Measurements from ENCODE around the gene RRP15. TPM values are rescaled to one million over a fixed set of nuclear protein-coding genes. Genes with fewer than 3 reads are reported as not detected.

Gene RRP15
- total and polyA plus RNA-seq, 2 of the 8 experiments (the other 6 are each of a cell fraction or from before 2014, with no cell fraction given), result 3.7 to 52.8 TPM

DNA sequence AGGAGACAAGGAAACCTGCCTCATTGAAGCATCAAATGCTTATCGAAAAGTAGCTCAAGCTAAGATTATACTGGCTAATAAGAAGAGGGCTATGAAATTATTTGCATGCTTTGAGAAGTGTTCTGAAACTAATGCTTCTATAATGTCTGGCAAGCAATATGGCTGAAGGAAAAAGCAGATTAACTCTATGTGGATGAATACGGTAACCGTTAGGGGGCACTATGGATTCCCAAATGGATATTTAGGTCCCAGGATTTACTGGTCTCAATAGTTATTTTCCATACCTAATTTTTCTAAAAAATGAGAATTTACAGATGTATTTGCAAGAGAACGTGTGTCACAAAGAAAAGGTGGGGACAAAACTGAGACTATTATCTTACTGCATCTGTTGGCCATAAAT is 34.6 kb upstream of the RRP15 start:
- H4K5ac ChIP-seq (ENCODE audit: insufficient read length, low read depth, low read length), result no peak overlapping the region
- no peak overlapping the region for H2BK15ac ChIP-seq (ENCODE audit: low read length)
- no peaks in the 10 kb centered on the region for H4K20me1 ChIP-seq (replicated peaks in 1 of 2; ENCODE audit: control insufficient read depth in 1 of 2, insufficient read depth in 2 of 2, low read length in 2 of 2)
- no peak for FAIRE-seq
- no peak overlapping the region for H3K9ac ChIP-seq (replicated peaks in 1 of 4; ENCODE audit: extremely low read depth in 1 of 4, low read depth in 3 of 4, low read length in 3 of 4)
- no peak overlapping the region for H2BK20ac ChIP-seq (ENCODE audit: low read length)
- H3K4me1 ChIP-seq (replicated peaks in 1 of 4; ENCODE audit: control insufficient read depth in 3 of 4, insufficient read depth in 4 of 4, low read length in 3 of 4), result peaks cover 0 to 5% (median 2%) of the 10 kb centered on the region in 4 experiments; a peak in 2 of 7 replicates
- H3K18ac ChIP-seq (ENCODE audit: extremely low read depth, low read length), result no peak overlapping the region
- no peaks in the 10 kb centered on the region for H3K36me3 ChIP-seq (ENCODE audit: control insufficient read depth in 2 of 4, insufficient read depth in 4 of 4, low read length in 3 of 4)
- H4K91ac ChIP-seq (replicated peaks; ENCODE audit: insufficient read length, low read length), result no peak overlapping the region
- no peak overlapping the region for H3K27ac ChIP-seq (ENCODE audit: low read depth, low read length)
- no peak overlapping the region for H3K4me2 ChIP-seq (ENCODE audit: insufficient read depth in 1 of 2, low read depth in 2 of 2, low read length in 2 of 2)
- H2AFZ ChIP-seq (ENCODE audit: low read length), result no peak overlapping the region
- no peak overlapping the region for H3K23ac ChIP-seq (ENCODE audit: insufficient read length)
- no peak overlapping the region for H2BK120ac ChIP-seq (replicated peaks; ENCODE audit: low read depth, low read length)
- WGBS, 2 experiments (ENCODE audit: extremely low coverage in 1 of 2, insufficient coverage in 1 of 2, insufficient read length in 1 of 2, insufficient replicate concordance in 2 of 2, low coverage in 1 of 2, low lambda C conversion rate in 2 of 2, missing lambda C conversion rate in 1 of 2), result 78% methylated on average over 4 of the region's 4 CpGs; no CpG with 5 or more reads in 1 of the 2 experiments
- ChIA-PET CTCF (ENCODE audit: partially characterized antibody) (interaction anchor here (0.6 to 1.7 kb wide), 9 partner anchors 9 to 1669 kb away, joined by 3 to 6 read pairs (median 4); partner anchors contain the start of gene RRP15), POLR2A (ENCODE audit: partially characterized antibody) (no interaction called here)
- H3K27me3 ChIP-seq (replicated peaks in 1 of 4; ENCODE audit: control insufficient read depth in 3 of 4, extremely low read depth in 1 of 4, insufficient read depth in 3 of 4, low read length in 3 of 4), result no peaks in the 10 kb centered on the region
- H3K9me3 ChIP-seq (ENCODE audit: insufficient read depth in 2 of 2, low read depth in 1 of 2, low read length in 1 of 2), result no peaks in the 10 kb centered on the region
- DNase-seq (ENCODE audit: low read depth in 1 of 2, low spot score in 2 of 2), result no peak
- no peak overlapping the region for H2AK5ac ChIP-seq (ENCODE audit: low read depth, low read length)
- H3K79me1 ChIP-seq (ENCODE audit: low read depth, low read length), result no peaks in the 10 kb centered on the region
- no peak overlapping the region for H3K56ac ChIP-seq (replicated peaks; ENCODE audit: insufficient read length, low read depth, low read length)
- no peak overlapping the region for H3K4ac ChIP-seq (replicated peaks; ENCODE audit: insufficient read length, low read depth, low read length)
- no peak overlapping the region for H2BK12ac ChIP-seq (ENCODE audit: low read depth, low read length)
- no peak overlapping the region for H3K4me3 ChIP-seq (ENCODE audit: extremely low read depth in 1 of 4, insufficient read depth in 2 of 4, low read depth in 3 of 4, low read length in 4 of 4)
- no peak overlapping the region for H4K8ac ChIP-seq (ENCODE audit: extremely low read depth, insufficient read depth, low read length)
- H3K23me2 ChIP-seq (ENCODE audit: low read depth, low read length), result no peaks in the 10 kb centered on the region
- no peaks in the 10 kb centered on the region for H3K79me2 ChIP-seq (ENCODE audit: control insufficient read depth in 1 of 2, insufficient read depth in 2 of 2, low read length in 2 of 2)
- no peak overlapping the region for H2BK5ac ChIP-seq (ENCODE audit: low read depth, low read length)
- no peak overlapping the region for H3K14ac ChIP-seq (ENCODE audit: insufficient read length)
- TF ChIP-seq BCL11A (IDR thresholded peaks at IDR 0.05; ENCODE audit: low read depth in 2 of 2, low read length in 2 of 2) (no peak), RAD21 (IDR thresholded peaks at IDR 0.05 in 1 of 2, conservative IDR thresholded peaks at IDR 0.05 in 1 of 2; ENCODE audit: low read depth in 2 of 2, low read length in 2 of 2) (peak in 1 of 2 experiments; percentile 30; a peak in 1 of 4 replicates), RBBP5 (IDR thresholded peaks at IDR 0.05; ENCODE audit: borderline replicate concordance, low read depth, low read length) (no peak)
- TF ChIP-seq, protein P1, sequence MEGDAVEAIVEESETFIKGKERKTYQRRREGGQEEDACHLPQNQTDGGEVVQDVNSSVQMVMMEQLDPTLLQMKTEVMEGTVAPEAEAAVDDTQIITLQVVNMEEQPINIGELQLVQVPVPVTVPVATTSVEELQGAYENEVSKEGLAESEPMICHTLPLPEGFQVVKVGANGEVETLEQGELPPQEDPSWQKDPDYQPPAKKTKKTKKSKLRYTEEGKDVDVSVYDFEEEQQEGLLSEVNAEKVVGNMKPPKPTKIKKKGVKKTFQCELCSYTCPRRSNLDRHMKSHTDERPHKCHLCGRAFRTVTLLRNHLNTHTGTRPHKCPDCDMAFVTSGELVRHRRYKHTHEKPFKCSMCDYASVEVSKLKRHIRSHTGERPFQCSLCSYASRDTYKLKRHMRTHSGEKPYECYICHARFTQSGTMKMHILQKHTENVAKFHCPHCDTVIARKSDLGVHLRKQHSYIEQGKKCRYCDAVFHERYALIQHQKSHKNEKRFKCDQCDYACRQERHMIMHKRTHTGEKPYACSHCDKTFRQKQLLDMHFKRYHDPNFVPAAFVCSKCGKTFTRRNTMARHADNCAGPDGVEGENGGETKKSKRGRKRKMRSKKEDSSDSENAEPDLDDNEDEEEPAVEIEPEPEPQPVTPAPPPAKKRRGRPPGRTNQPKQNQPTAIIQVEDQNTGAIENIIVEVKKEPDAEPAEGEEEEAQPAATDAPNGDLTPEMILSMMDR (IDR thresholded peaks at IDR 0.05; ENCODE audit: control extremely low read depth in 1 of 3, insufficient read depth in 1 of 3, low read depth in 1 of 3, low read length in 3 of 3), result peak in 1 of 3 experiments; percentile 9; a peak in 1 of 4 replicates

Data from H1 (cell line).